ENCODE data around the gene WIPF3.

GRCh38 chr7:29797112-29797944, 9.0 kb upstream of the WIPF3 start:
- TF ChIP-seq, protein P1, sequence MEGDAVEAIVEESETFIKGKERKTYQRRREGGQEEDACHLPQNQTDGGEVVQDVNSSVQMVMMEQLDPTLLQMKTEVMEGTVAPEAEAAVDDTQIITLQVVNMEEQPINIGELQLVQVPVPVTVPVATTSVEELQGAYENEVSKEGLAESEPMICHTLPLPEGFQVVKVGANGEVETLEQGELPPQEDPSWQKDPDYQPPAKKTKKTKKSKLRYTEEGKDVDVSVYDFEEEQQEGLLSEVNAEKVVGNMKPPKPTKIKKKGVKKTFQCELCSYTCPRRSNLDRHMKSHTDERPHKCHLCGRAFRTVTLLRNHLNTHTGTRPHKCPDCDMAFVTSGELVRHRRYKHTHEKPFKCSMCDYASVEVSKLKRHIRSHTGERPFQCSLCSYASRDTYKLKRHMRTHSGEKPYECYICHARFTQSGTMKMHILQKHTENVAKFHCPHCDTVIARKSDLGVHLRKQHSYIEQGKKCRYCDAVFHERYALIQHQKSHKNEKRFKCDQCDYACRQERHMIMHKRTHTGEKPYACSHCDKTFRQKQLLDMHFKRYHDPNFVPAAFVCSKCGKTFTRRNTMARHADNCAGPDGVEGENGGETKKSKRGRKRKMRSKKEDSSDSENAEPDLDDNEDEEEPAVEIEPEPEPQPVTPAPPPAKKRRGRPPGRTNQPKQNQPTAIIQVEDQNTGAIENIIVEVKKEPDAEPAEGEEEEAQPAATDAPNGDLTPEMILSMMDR (IDR thresholded peaks at IDR 0.05; ENCODE audit: low read depth, low read length, missing input control) = no peak
- TF ChIP-seq HNF4A (conservative IDR thresholded peaks at IDR 0.05) = no peak
- TF ChIP-seq MAX (IDR thresholded peaks at IDR 0.05) = no peak
- TF ChIP-seq, protein P2, sequence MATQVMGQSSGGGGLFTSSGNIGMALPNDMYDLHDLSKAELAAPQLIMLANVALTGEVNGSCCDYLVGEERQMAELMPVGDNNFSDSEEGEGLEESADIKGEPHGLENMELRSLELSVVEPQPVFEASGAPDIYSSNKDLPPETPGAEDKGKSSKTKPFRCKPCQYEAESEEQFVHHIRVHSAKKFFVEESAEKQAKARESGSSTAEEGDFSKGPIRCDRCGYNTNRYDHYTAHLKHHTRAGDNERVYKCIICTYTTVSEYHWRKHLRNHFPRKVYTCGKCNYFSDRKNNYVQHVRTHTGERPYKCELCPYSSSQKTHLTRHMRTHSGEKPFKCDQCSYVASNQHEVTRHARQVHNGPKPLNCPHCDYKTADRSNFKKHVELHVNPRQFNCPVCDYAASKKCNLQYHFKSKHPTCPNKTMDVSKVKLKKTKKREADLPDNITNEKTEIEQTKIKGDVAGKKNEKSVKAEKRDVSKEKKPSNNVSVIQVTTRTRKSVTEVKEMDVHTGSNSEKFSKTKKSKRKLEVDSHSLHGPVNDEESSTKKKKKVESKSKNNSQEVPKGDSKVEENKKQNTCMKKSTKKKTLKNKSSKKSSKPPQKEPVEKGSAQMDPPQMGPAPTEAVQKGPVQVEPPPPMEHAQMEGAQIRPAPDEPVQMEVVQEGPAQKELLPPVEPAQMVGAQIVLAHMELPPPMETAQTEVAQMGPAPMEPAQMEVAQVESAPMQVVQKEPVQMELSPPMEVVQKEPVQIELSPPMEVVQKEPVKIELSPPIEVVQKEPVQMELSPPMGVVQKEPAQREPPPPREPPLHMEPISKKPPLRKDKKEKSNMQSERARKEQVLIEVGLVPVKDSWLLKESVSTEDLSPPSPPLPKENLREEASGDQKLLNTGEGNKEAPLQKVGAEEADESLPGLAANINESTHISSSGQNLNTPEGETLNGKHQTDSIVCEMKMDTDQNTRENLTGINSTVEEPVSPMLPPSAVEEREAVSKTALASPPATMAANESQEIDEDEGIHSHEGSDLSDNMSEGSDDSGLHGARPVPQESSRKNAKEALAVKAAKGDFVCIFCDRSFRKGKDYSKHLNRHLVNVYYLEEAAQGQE (IDR thresholded peaks at IDR 0.05) = no peak
- no peak for TF ChIP-seq RXRA (IDR thresholded peaks at IDR 0.05)
- TF ChIP-seq SP1 (IDR thresholded peaks at IDR 0.05) = no peak
- TF ChIP-seq YY1 (IDR thresholded peaks at IDR 0.05) = no peak
- no peak for TF ChIP-seq RAD21 (IDR thresholded peaks at IDR 0.05)
- TF ChIP-seq, protein P3, sequence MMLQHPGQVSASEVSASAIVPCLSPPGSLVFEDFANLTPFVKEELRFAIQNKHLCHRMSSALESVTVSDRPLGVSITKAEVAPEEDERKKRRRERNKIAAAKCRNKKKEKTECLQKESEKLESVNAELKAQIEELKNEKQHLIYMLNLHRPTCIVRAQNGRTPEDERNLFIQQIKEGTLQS (IDR thresholded peaks at IDR 0.05) = no peak
- no peak for TF ChIP-seq TAF1 (conservative IDR thresholded peaks at IDR 0.05)
- no peak for TF ChIP-seq JUND (IDR thresholded peaks at IDR 0.05)
- TF ChIP-seq EGR1 (IDR thresholded peaks at IDR 0.05; ENCODE audit: low read depth in 2 of 2) = no peak
- no peak for TF ChIP-seq NR2F2 (IDR thresholded peaks at IDR 0.05)

Data from liver (tissue), 3 donors.